NCI-H2227 (cell line): Measurements from ENCODE around the gene TRRAP.

Source experiments
- DNase-seq: peaks from one replicate; lab custom pipeline; 2025; ENCODE audit not compliant: unreplicated experiment; lab: John Stamatoyannopoulos, UW

Gene TRRAP

DNA sequence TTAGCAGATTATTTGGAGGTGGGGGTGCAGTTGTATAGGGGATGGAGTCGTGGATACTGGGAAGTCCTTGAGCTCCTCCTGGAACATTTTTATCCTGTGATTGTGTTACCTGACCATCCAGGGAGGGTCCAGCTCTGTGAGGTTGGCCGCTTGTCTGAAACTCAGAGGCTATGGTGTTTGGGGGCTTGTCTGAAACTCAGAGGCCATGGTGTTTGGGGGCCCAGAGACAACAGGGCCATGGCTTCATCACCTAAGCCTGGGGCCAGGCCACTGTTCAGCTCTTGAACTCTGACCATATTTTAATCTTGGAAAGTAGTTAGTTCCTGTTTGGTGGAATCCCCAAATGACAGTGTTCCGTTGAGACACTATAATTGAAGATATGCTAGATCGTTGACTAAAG is 66.1 kb downstream of the TRRAP start:
- no peak for DNase-seq

- no peak for DNase-seq
Observed at GRCh38 chr7:98945852-98946251, 67.5 kb downstream of the TRRAP start.

- DNase-seq, result no peak
Observed at GRCh38 chr7:98946389-98946788, 68.1 kb downstream of the TRRAP start.

DNA sequence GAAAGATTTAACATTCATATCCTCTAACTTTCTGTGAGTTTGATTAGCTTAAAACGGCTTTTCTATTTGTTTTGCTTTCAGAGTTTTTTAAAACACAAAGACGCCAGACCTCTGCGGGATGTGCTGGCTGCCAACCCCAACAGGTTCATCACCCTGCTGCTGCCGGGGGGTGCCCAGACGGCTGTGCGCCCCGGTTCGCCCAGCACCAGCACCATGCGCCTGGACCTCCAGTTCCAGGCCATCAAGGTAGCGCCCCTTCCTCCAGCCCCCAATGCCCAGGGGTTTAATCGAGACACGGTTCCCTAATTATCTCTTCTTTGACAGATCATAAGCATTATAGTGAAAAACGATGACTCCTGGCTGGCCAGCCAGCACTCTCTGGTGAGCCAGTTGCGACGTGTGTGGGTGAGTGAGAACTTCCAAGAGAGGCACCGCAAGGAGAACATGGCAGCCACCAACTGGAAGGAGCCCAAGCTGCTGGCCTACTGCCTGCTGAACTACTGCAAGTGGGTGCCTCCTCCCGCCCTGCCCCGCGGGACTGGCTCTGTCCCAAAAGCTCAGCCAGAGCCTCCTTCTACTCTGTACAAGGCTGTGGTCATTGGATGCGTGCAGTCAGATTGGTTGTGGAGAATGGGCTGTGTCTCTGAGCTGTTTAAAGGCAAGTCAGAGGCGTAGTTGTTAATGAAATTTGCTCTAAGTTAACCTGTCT is 71.2 kb downstream of the TRRAP start:
- no peak for DNase-seq

DNA sequence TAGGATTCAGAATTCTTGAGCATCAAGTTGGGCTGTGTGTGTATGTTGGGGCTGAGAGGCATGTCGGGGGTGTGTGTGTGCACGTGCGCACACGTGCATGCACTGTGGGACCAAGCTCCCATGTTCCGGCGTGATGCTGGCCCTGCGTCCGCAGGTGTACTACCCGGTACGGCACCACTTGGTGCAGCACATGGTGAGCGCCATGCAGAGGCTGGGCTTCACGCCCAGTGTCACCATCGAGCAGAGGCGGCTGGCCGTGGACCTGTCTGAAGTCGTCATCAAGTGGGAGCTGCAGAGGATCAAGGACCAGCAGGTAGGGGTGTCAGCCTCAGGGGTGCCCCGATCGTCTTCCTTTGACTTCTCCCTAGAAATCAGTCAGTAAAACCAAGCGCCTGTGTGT is 77.7 kb downstream of the TRRAP start:
- no peak for DNase-seq

DNA sequence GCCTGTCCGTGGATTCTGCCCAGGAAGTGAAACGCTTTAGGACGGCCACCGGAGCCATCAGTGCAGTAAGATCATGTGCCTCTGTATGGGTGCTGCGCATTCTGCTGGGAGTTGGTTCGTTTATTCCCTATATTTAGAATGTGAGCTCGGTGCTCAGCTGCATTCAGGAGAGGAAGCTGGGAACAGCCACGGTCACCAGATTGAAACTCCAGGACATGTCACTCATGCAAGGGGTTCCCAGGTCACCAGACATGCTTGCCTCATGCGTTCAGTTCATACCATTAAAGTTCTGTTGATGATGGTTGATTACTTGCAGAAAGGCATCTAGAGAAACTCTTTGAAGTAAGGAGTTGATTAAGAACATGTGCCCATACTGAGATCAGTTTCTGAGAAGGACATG is 78.1 kb downstream of the TRRAP start:
- no peak for DNase-seq

- DNase-seq, result no peak
Observed at GRCh38 chr7:98956937-98957336, 78.6 kb downstream of the TRRAP start.

- DNase-seq, result no peak
Observed at GRCh38 chr7:98957766-98958165, 79.4 kb downstream of the TRRAP start.

- no peak for DNase-seq
Observed at GRCh38 chr7:98958968-98959367, 80.6 kb downstream of the TRRAP start.

- no peak for DNase-seq
Observed at GRCh38 chr7:98963305-98963704, 85.0 kb downstream of the TRRAP start.

GRCh38 chr7:98964596-98964995 is 86.3 kb downstream of the TRRAP start:
- DNase-seq, result no peak

DNA sequence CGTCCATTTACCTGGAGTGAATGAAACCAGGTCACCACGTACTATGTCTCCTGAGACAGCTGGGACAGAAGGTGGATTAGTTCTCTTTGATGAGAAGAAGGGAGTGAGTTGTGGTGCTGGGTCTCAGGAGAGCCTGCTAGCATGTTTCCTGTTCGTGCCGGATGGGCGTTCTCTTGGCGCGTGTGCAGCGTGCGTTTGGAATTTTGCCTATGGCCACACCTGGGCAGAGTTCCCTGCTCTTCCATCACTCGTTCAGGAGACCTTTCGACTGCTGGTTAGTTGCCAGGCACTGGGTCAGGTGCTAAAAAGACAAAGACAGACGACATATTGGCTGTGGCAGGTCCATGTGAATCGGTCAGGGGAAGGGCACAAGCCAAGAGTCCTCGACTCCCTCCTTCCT is 90.3 kb downstream of the TRRAP start:
- no peak for DNase-seq

DNA sequence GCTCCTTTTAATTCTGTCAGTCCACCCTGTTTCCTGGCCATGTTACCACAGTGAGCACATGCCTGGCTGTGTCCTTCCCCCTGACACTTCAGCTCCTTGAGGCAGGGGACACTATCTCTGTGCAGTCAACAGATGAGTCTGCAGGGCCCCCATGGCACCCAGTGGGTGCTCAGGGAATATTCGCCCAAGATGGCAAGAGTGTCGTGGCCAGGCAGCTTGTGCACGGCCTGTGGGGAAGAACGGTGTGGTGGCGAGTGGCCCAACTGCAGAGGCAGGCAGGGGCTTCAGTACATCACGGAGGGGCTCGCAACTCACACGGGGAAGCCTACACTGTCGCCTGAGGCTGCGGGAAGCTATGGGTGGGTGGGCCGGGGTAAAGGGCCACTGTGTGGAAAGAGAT is 91.1 kb downstream of the TRRAP start:
- DNase-seq, result no peak

DNA sequence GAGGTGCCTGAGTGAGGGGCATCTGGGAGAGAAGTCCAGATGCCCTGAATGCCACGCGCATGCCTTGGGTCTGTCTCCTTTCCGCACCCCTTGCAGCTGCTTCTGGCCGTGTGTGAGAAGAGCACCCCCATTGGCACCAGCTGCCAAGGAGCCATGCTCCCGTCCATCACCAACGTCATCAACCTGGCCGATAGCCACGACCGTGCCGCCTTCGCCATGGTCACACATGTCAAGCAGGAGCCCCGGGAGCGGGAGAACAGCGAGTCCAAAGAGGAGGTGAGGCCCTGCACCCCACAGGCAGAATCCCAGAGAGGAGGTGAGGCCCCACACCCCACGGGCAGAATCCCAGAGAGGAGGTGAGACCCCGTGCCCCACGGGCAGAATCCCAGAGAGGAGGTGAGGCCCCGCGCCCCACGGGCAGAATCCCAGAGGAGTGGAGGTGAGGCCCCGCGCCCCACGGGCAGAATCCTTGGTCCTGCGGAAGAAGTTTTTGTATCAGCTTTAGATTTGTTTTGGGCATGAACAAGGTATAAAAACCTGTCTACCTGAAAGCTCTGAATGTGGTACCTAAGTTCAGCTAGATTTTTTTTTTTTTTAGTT is 91.8 kb downstream of the TRRAP start:
- DNase-seq, result no peak

- DNase-seq, result no peak
Observed at GRCh38 chr7:98970805-98971204, 92.5 kb downstream of the TRRAP start.

DNA sequence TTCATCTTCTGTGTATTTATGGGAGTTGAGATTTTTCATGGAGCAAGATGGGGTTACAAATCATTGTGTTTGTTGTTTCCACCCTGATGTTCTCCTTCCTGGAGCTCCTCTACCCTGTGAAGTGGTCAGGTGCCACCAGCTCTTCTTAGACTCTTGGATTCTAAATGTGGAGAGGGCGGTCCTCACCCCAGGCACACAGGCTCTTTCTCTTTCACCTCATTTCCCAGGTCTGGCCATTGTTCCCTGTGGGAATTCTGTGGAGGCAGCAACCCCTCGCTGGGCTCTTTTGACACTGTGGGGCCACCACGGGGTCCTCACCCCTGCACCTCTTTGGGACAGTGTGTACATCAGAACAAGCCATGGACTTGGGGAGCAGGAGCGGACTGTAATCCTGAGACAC is 95.9 kb downstream of the TRRAP start:
- no peak for DNase-seq

- DNase-seq, result no peak
Observed at GRCh38 chr7:98974906-98975816, 96.8 kb downstream of the TRRAP start.

DNA sequence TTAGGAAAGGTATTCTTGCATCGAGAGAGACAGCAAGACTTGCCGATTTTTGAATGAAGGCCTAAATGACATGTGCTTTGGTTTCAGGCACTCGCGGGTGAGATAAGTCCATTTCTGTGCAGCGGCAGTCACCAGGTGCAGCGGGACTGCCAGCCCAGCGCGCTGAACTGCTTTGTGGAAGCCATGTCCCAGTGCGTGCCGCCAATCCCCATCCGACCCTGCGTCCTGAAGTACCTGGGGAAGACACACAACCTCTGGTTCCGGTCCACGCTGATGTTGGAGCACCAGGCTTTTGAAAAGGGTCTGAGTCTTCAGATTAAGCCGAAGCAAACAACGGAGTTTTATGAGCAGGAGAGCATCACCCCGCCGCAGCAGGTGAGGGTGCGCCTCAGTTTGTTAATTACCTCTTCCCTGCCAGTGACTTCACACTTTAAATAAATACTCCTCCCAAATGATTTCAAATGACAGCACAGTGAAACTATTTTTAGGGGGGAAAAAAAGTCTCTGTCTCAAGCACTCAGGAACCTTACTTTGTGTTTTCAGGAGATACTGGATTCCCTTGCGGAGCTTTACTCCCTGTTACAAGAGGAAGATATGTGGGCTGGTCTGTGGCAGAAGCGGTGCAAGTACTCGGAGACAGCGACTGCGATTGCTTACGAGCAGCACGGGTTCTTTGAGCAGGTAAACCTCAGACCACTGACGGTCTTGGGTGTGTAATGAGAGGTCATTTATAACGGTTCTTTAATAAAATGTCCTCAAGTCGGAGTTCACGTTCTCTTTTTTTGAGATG is 98.3 kb downstream of the TRRAP start:
- no peak for DNase-seq

- no peak for DNase-seq
Observed at GRCh38 chr7:98978672-98979071, 100.3 kb downstream of the TRRAP start.

- no peak for DNase-seq
Observed at GRCh38 chr7:98981701-98982100, 103.4 kb downstream of the TRRAP start.

DNA sequence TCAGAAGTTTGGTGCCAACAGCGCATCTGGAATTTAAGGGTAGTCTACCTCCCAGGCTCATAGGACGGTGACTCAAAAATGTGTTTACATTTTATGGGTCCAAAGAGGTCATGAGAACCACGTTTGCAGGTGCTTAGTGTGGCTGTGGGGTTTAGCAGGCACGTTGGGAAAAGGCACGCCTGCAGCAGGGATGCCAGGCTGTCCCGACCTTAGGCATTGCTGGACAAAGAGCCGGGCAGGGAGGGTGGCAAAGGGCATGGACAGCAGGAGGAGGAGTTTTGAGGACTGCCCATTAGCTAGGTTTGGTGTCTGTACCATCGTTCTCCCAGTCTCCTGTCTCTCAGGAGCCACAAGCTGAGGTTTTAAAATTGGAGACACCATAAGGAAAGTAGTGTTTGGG is 104.4 kb downstream of the TRRAP start:
- no peak for DNase-seq
